Stimulated activated CD8-positive, alpha-beta memory T cell treated with anti-CD3 and anti-CD28 coated beads, Interleukin-15, amount 100 ng/mL, for 24 hours (primary cell): ENCODE results near the gene HAUS8.
A peak's percentile ranks its signal among the peaks of the same experiment; 100 is the strongest.
"Not testable (repeated sequence)": the region's sequence is repeated elsewhere in the genome, so short reads cannot be mapped to it uniquely, and the experiment has no call there.

Source experiments
- DNase-seq: peaks from one replicate; pipeline ENCODE4 v3.0.0-alpha.2; 2020; ENCODE audit warnings: low read depth

Gene HAUS8

GRCh38 chr19:17035842-17036424, 39.3 kb downstream of the HAUS8 start:
- DNase-seq: no peak

- no peak for DNase-seq
Observed at GRCh38 chr19:17031741-17032140, 43.5 kb downstream of the HAUS8 start.

- DNase-seq: no peak
Observed at GRCh38 chr19:17027535-17027975, 47.7 kb downstream of the HAUS8 start.

GRCh38 chr19:17026706-17027534, 48.3 kb downstream of the HAUS8 start, which contains the start of gene CPAMD8:
Gene CPAMD8 (minus strand): TSS chr19:17026810. CDS start chr19:17026642, 168 bp downstream.
- DNase-seq: no peak

- DNase-seq: no peak
Observed at GRCh38 chr19:17025991-17026658, 49.1 kb downstream of the HAUS8 start.

GRCh38 chr19:17025361-17025760, 49.9 kb downstream of the HAUS8 start:
- no peak for DNase-seq

GRCh38 chr19:17024941-17025340, 50.3 kb downstream of the HAUS8 start:
- DNase-seq: not testable (repeated sequence)

- DNase-seq: no peak
Observed at GRCh38 chr19:17023805-17024204, 51.4 kb downstream of the HAUS8 start.

GRCh38 chr19:17022738-17023137, 52.5 kb downstream of the HAUS8 start:
- DNase-seq: no peak

- DNase-seq: no peak
Observed at GRCh38 chr19:17021793-17022590, 53.3 kb downstream of the HAUS8 start.

- DNase-seq: no peak
Observed at GRCh38 chr19:17021328-17021727, 53.9 kb downstream of the HAUS8 start.

GRCh38 chr19:17020823-17021222, 54.4 kb downstream of the HAUS8 start:
- DNase-seq: no peak

- DNase-seq: no peak
Observed at GRCh38 chr19:17020385-17020784, 54.9 kb downstream of the HAUS8 start.

- not testable (repeated sequence) for DNase-seq
Observed at GRCh38 chr19:17014212-17014861, 60.9 kb downstream of the HAUS8 start.

- DNase-seq: no peak
Observed at GRCh38 chr19:17011485-17011884, 63.8 kb downstream of the HAUS8 start.

- DNase-seq: no peak
Observed at GRCh38 chr19:17006579-17006978, 68.7 kb downstream of the HAUS8 start.

GRCh38 chr19:17005000-17005399, 70.3 kb downstream of the HAUS8 start:
- no peak for DNase-seq

GRCh38 chr19:17004386-17004785, 70.9 kb downstream of the HAUS8 start:
- DNase-seq: no peak

GRCh38 chr19:17002455-17002854, 72.8 kb downstream of the HAUS8 start:
- DNase-seq: no peak

GRCh38 chr19:17001603-17002183, 73.6 kb downstream of the HAUS8 start:
- peak; percentile 19 for DNase-seq
